DMS114 treated with DMSO at 0.1 percent for 48 hours (cell line): Measurements from ENCODE around the gene WDR73.

Experiments used
- DNase-seq: peaks from one replicate; lab custom pipeline; 2025; ENCODE audit not compliant: unreplicated experiment; lab: John Stamatoyannopoulos, UW

WDR73 gene

DNA sequence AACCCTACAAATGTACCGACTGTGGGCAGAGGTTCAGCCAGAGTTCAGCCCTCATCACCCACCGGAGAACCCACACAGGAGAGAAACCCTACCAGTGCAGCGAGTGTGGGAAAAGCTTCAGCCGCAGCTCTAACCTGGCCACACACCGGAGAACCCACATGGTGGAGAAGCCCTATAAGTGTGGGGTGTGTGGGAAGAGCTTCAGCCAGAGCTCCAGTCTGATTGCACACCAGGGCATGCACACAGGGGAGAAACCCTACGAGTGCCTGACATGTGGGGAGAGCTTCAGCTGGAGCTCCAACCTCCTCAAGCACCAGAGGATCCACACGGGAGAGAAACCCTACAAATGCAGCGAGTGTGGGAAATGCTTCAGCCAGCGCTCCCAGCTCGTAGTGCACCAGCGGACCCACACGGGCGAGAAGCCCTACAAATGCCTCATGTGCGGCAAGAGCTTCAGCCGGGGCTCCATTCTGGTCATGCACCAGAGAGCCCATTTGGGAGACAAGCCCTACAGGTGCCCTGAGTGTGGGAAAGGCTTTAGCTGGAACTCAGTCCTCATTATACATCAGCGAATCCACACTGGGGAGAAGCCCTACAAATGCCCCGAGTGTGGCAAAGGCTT lies 32.6 kb downstream of the WDR73 start:
- DNase-seq = no peak

GRCh38 chr15:84620626-84621025 lies 33.5 kb downstream of the WDR73 start:
- no peak for DNase-seq

DNA sequence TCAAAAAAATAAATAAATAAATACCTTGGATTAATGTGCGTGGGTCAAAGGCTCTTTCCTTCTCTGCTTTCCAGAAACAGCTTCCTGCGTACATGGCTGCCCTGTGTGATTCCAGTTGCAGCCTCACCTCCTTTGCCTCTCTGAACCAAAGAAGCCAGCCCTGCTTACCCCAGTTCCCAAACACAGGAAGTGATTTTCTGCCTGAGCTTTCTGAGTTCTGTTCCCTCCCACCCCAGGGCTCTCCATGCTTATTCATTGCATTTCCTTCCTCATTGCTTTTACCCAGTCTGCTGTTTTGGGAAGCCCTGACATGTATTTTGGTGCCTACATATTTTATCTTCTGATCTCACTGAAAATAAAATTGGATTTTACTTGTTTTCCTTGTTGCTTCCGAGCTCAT lies 37.8 kb downstream of the WDR73 start:
- no peak for DNase-seq

DNA sequence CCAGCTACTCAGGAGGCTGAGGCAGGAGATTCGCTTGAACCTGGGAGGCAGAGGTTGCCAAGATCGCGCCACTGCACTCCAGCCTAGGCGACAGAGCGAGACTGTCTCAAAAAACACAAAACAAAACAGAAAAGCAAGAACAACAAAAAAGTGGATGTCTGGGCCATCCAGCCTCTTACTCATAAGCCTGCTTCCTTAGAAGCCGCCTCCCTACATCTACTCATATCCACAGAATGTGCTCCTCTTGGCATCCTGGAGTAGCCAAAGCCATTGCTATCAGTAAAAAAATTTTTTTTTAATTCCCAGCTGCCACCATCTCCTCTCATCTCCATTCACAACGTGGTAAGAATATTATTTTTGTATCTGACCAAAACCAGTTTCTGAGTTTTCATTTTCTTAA lies 42.5 kb downstream of the WDR73 start:
- DNase-seq = no peak

GRCh38 chr15:84609818-84610525 lies 44.1 kb downstream of the WDR73 start:
- DNase-seq = no peak

- DNase-seq = no peak
Measured at GRCh38 chr15:84608707-84609284, 45.3 kb downstream of the WDR73 start.

DNA sequence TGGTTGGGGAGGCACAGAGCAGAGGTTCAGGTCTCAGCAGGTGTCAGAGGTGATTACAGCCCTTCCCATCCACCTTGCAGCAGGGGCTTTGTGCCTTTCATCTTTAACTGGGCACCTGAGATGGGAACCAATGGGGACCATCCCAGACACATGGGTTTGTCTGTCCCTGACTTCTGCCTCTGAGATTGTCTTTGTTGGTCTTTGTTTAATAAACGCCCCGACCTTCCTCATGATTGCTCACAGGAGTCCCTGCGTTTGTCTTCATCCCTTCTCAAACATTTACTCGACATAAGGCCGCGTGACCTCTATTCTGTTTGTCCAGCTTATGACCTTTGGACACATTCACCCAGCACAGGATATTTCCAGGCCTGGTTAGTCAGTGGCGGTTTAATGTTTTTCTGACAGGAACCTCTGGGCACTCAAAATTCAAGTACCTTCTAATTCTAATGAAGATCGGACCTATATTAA lies 47.4 kb downstream of the WDR73 start:
- no peak for DNase-seq

DNA sequence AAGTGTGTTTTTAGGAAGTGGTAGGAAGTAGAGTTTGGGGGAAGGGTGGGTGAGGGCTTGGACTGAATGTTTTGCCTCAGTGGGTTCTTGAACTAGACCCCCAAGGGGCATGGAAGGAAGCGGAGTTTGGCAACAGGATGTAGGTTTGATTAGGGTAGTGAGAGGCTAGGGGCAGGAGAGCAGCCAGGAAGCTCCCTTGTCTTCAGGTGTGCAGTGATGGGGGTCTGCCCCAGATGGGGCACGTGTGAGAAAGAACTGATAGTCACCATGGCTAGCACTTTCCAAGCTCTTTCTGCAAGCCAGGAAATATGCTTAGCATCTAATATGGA lies 48.6 kb downstream of the WDR73 start:
- no peak for DNase-seq

- DNase-seq = no peak
Measured at GRCh38 chr15:84604826-84605553, 49.1 kb downstream of the WDR73 start.

- DNase-seq = no peak
Measured at GRCh38 chr15:84603630-84604379, 50.3 kb downstream of the WDR73 start.

GRCh38 chr15:84601555-84601838 lies 52.6 kb downstream of the WDR73 start:
- DNase-seq = no peak

GRCh38 chr15:84600687-84601554 lies 53.2 kb downstream of the WDR73 start, which contains the start of gene ZSCAN2:
ZSCAN2 (plus strand) TSS chr15:84601009; CDS start chr15:84603928, 2,919 bp downstream.
- peak; percentile 97 for DNase-seq

DNA sequence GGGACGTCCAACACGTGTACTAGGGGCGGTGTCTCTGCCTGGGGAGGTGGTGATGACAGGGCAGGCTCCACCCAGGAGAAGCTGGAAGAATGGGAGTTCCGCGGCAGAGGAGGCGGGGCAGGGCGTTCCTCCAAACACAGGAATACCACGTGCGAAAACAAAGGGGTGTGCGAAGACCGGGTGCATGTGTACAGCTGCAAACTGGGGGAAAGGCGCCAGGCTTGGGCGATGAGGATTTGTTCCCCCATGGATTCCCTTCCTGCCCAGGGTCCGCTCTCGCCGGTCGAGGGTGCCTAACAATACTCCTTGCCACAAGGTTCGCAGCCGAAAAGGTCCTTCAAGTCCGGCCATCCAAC lies 53.8 kb downstream of the WDR73 start:
- peak; percentile 93 for DNase-seq

- DNase-seq = no peak
Measured at GRCh38 chr15:84599906-84600305, 54.2 kb downstream of the WDR73 start.

- DNase-seq = peak; percentile 74
Measured at GRCh38 chr15:84598993-84599392, 55.1 kb downstream of the WDR73 start.

DNA sequence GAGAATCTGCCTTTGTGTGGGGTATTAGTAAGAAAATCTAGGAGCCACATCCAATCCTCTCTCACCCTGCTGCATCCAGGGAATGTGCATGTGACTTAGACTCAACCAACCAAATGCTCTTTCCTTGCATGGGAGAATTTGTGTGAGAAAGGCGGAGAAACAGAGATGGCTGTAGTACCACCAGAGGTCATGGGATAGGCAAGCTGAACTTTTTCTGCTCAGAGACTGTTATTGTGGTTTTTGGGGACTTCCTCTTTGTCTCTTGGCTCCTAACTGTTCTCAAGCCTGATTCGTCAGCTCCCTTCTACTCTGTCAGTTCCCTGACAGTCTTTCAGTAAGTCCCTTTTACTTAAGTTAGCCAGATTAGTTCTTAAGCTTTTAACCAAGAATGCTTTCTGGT lies 55.8 kb downstream of the WDR73 start:
- no peak for DNase-seq

DNA sequence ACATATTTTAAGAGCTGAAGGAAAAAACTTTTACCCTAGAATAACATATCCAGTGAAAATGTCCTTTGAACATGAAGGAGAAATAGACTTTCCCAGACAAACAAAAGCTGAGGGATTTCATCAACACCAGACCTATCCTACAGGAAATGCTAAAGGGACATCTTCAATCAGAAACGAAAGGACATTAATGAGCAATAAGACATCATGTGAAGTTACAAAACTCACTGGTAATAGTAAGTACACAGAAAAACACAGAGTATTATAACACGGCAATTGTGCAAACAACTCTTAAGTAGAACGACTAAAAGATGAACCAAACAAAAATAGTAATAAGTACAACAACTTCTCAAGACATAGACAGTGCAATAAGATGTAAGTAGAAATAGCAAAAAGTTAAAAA lies 56.8 kb downstream of the WDR73 start:
- no peak for DNase-seq

GRCh38 chr15:84595660-84596059 lies 58.4 kb downstream of the WDR73 start:
- DNase-seq = no peak

GRCh38 chr15:84594617-84595290 lies 59.3 kb downstream of the WDR73 start:
- no peak for DNase-seq

DNA sequence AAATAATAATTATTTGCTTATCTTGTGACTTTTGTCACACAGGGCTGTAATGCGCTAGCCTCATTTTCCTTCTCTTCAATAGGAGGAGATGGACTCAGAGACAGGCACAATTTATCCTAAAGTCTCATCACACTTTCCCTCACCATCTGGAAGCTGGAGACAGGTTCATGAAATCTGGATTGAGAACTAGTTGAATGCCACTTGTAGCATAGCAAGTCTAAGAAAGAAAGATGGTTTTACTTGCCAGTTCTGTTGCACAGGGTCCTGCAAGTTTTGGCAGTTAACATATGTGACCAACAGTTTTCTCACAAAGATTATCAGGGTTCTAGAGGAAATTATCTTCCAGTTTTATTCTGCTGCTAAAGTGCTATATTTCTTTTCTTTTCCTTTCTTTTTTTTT lies 62.3 kb downstream of the WDR73 start:
- DNase-seq = no peak
